Measurements from ENCODE around the gene IRX3. TPM values are rescaled to one million over a fixed set of nuclear protein-coding genes. Genes with fewer than 3 reads are reported as not detected.

Gene IRX3
- total RNA-seq, 1 experiment from 2014 or later, result not detected

GRCh38 chr16:54275956-54276355 is 10.6 kb downstream of the IRX3 start:
- Histone ChIP-seq H3F3A (ENCODE audit: low read length, unreplicated experiment) (no peaks in the 10 kb centered on the region), H3K27me3 (ENCODE audit: low read length) (no peaks in the 10 kb centered on the region), H3K36me3 (ENCODE audit: low read depth, low read length) (no peaks in the 10 kb centered on the region), H3K27ac (ENCODE audit: low read length) (no peak overlapping the region), H3K9ac (ENCODE audit: low read length) (no peak overlapping the region), H3K9me2 (replicated peaks; ENCODE audit: low read length) (no peaks in the 10 kb centered on the region), H3K79me2 (ENCODE audit: low read length) (no peaks in the 10 kb centered on the region), H2AFZ (ENCODE audit: low read length) (no peak overlapping the region), H3K4me1 (ENCODE audit: insufficient read depth, low read length) (no peaks in the 10 kb centered on the region), H3K9me3 (ENCODE audit: low read length) (no peaks in the 10 kb centered on the region), H3K4me3 (ENCODE audit: low read length) (no peak overlapping the region), H3K4me2 (ENCODE audit: low read length) (no peak overlapping the region), H4K20me1 (ENCODE audit: low read length) (no peaks in the 10 kb centered on the region)
- intact Hi-C loops (cut with micrococcal nuclease), result no loop called here
- TF ChIP-seq EZH2phosphoT487 (IDR thresholded peaks at IDR 0.05; ENCODE audit: borderline replicate concordance, low read length) (no peak), CTCF (conservative IDR thresholded peaks at IDR 0.05; ENCODE audit: low read depth, low read length) (no peak), EZH2 (IDR thresholded peaks at IDR 0.05; ENCODE audit: low read length, unreplicated experiment) (no peak)
- ChIA-PET POLR2A (ENCODE audit: unreplicated experiment) (no interaction called here), CTCF (no interaction called here)
- no peak for ATAC-seq
- BruUV-seq (replicated peaks), result no TSS peak
- no peak for DNase-seq

- no peaks in the 10 kb centered on the region for H3K9me3 ChIP-seq (ENCODE audit: low read length)
- H3K27ac ChIP-seq (ENCODE audit: low read length), result no peak overlapping the region
- ChIA-PET POLR2A (ENCODE audit: unreplicated experiment) (no interaction called here), CTCF (no interaction called here)
- intact Hi-C loops (cut with micrococcal nuclease), result no loop called here
- DNase-seq (no peak), ATAC-seq (no peak)
- no peak overlapping the region for H2AFZ ChIP-seq (ENCODE audit: low read length)
- H3K4me3 ChIP-seq (ENCODE audit: low read length), result no peak overlapping the region
- no peak overlapping the region for H3K4me2 ChIP-seq (ENCODE audit: low read length)
- H3K4me1 ChIP-seq (ENCODE audit: insufficient read depth, low read length), result no peaks in the 10 kb centered on the region
- no peaks in the 10 kb centered on the region for H3K27me3 ChIP-seq (ENCODE audit: low read length)
- H4K20me1 ChIP-seq (ENCODE audit: low read length), result no peaks in the 10 kb centered on the region
- no peak overlapping the region for H3K9ac ChIP-seq (ENCODE audit: low read length)
- no peaks in the 10 kb centered on the region for H3K79me2 ChIP-seq (ENCODE audit: low read length)
- no peak for TF ChIP-seq EZH2phosphoT487 (IDR thresholded peaks at IDR 0.05; ENCODE audit: borderline replicate concordance, low read length)
- no peak for TF ChIP-seq CTCF (conservative IDR thresholded peaks at IDR 0.05; ENCODE audit: low read depth, low read length)
- TF ChIP-seq EZH2 (IDR thresholded peaks at IDR 0.05; ENCODE audit: low read length, unreplicated experiment), result no peak
- no peaks in the 10 kb centered on the region for H3K9me2 ChIP-seq (replicated peaks; ENCODE audit: low read length)
- H3F3A ChIP-seq (ENCODE audit: low read length, unreplicated experiment), result no peaks in the 10 kb centered on the region
- no TSS peak for BruUV-seq (replicated peaks)
- H3K36me3 ChIP-seq (ENCODE audit: low read depth, low read length), result no peaks in the 10 kb centered on the region
Observed at GRCh38 chr16:54273566-54273965, 13.0 kb downstream of the IRX3 start.

- Histone ChIP-seq H3K27ac (ENCODE audit: low read length) (no peak overlapping the region), H3K9me2 (replicated peaks; ENCODE audit: low read length) (no peaks in the 10 kb centered on the region), H3K4me1 (ENCODE audit: insufficient read depth, low read length) (no peaks in the 10 kb centered on the region), H3K9ac (ENCODE audit: low read length) (no peak overlapping the region), H3K79me2 (ENCODE audit: low read length) (no peaks in the 10 kb centered on the region), H2AFZ (ENCODE audit: low read length) (no peak overlapping the region), H3K27me3 (ENCODE audit: low read length) (no peaks in the 10 kb centered on the region), H3K9me3 (ENCODE audit: low read length) (no peaks in the 10 kb centered on the region), H4K20me1 (ENCODE audit: low read length) (no peaks in the 10 kb centered on the region), H3F3A (ENCODE audit: low read length, unreplicated experiment) (no peaks in the 10 kb centered on the region), H3K36me3 (ENCODE audit: low read depth, low read length) (no peaks in the 10 kb centered on the region), H3K4me2 (ENCODE audit: low read length) (no peak overlapping the region), H3K4me3 (ENCODE audit: low read length) (no peak overlapping the region)
- no TSS peak for BruUV-seq (replicated peaks)
- POLR2A ChIA-PET (ENCODE audit: unreplicated experiment), result no interaction called here
- DNase-seq (no peak), ATAC-seq (no peak)
- intact Hi-C loops (cut with micrococcal nuclease), result no loop called here
- CTCF ChIA-PET, result no interaction called here
- TF ChIP-seq EZH2 (IDR thresholded peaks at IDR 0.05; ENCODE audit: low read length, unreplicated experiment) (no peak), EZH2phosphoT487 (IDR thresholded peaks at IDR 0.05; ENCODE audit: borderline replicate concordance, low read length) (no peak), CTCF (conservative IDR thresholded peaks at IDR 0.05; ENCODE audit: low read depth, low read length) (no peak)
Observed at GRCh38 chr16:54270711-54271110, 15.9 kb downstream of the IRX3 start.
